ENCODE measurements around the gene D2HGDH. TPM values are rescaled to one million over a fixed set of nuclear protein-coding genes. Genes with fewer than 3 reads are reported as not detected.

Gene D2HGDH
- total RNA-seq, 1 donor from 2014 or later, result 21.1 TPM

- Histone ChIP-seq H3K4me1 (no peaks in the 10 kb centered on the region), H3K27ac (no peak overlapping the region), H3K36me3 (peaks cover 0 to 42% of the 10 kb centered on the region in 2 donors), H3K4me3 (no peak overlapping the region), H3K27me3 (no peaks in the 10 kb centered on the region), H3K9me3 (no peaks in the 10 kb centered on the region)
- intact Hi-C loops (cut with DNase I), result no loop called here
- DNase-seq (ENCODE audit: extremely low spot score in 2 of 2), result no peak
- TF ChIP-seq POLR2A (IDR thresholded peaks at IDR 0.05), result no peak
- no peak for TF ChIP-seq CTCF (IDR thresholded peaks at IDR 0.05)
- TF ChIP-seq POLR2AphosphoS5 (IDR thresholded peaks at IDR 0.05; ENCODE audit: insufficient read depth in 1 of 2, low read depth in 1 of 2), result no peak
Measured at GRCh38 chr2:241724259-241724974, 10.0 kb upstream of the D2HGDH start.

GRCh38 chr2:241724975-241725870 is 9.2 kb upstream of the D2HGDH start:
- no peak for DNase-seq (ENCODE audit: extremely low spot score in 2 of 2)
- H3K9me3 ChIP-seq, result no peaks in the 10 kb centered on the region
- intact Hi-C loops (cut with DNase I), result no loop called here
- H3K4me3 ChIP-seq, result no peak overlapping the region
- TF ChIP-seq CTCF (IDR thresholded peaks at IDR 0.05), result no peak
- no peak for TF ChIP-seq POLR2AphosphoS5 (IDR thresholded peaks at IDR 0.05; ENCODE audit: insufficient read depth in 1 of 2, low read depth in 1 of 2)
- no peak for TF ChIP-seq POLR2A (IDR thresholded peaks at IDR 0.05)
- H3K27me3 ChIP-seq, result no peaks in the 10 kb centered on the region
- no peaks in the 10 kb centered on the region for H3K4me1 ChIP-seq
- H3K36me3 ChIP-seq, result peaks cover 0 to 34% of the 10 kb centered on the region in 2 donors
- H3K27ac ChIP-seq, result no peak overlapping the region

GRCh38 chr2:241726459-241726858 is 8.0 kb upstream of the D2HGDH start:
- TF ChIP-seq POLR2AphosphoS5 (IDR thresholded peaks at IDR 0.05; ENCODE audit: insufficient read depth in 1 of 2, low read depth in 1 of 2), result no peak
- no peak for TF ChIP-seq CTCF (IDR thresholded peaks at IDR 0.05)
- no peak for TF ChIP-seq POLR2A (IDR thresholded peaks at IDR 0.05)
- H3K36me3 ChIP-seq, result peaks cover 0 to 23% of the 10 kb centered on the region in 2 donors
- no peak for DNase-seq (ENCODE audit: extremely low spot score in 2 of 2)
- H3K27me3 ChIP-seq, result no peaks in the 10 kb centered on the region
- H3K9me3 ChIP-seq, result no peaks in the 10 kb centered on the region
- no peak overlapping the region for H3K4me3 ChIP-seq
- no peaks in the 10 kb centered on the region for H3K4me1 ChIP-seq
- intact Hi-C loops (cut with DNase I), result no loop called here
- no peak overlapping the region for H3K27ac ChIP-seq

- intact Hi-C loops (cut with DNase I), result no loop called here
- Histone ChIP-seq H3K27ac (no peak overlapping the region), H3K4me1 (no peaks in the 10 kb centered on the region), H3K36me3 (peaks cover 0 to 13% of the 10 kb centered on the region in 2 donors), H3K4me3 (no peak overlapping the region), H3K9me3 (no peaks in the 10 kb centered on the region), H3K27me3 (no peaks in the 10 kb centered on the region)
- no peak for DNase-seq (ENCODE audit: extremely low spot score in 2 of 2)
- no peak for TF ChIP-seq POLR2AphosphoS5 (IDR thresholded peaks at IDR 0.05; ENCODE audit: insufficient read depth in 1 of 2, low read depth in 1 of 2)
- TF ChIP-seq POLR2A (IDR thresholded peaks at IDR 0.05), result no peak
- no peak for TF ChIP-seq CTCF (IDR thresholded peaks at IDR 0.05)
Measured at GRCh38 chr2:241728000-241728399, 6.4 kb upstream of the D2HGDH start.

All from vagina (tissue), 2 donors.